Endothelial cell of umbilical vein (primary cell): Measurements from ENCODE around the gene ZBTB7A.

Experiments used
- CTCF ChIP-seq, 2 donors: IDR thresholded peaks; 1 replicate in 1 of 2; 2 replicates in 1 of 2; pipeline ENCODE4 v1.5.1; 2011; ENCODE audit warnings: low read length in 2 of 2, mild to moderate bottlenecking in 2 of 2, moderate library complexity in 2 of 2, control low read depth in 1 of 2, inconsistent platforms in 1 of 2, low read depth in 1 of 2; ENCODE audit not compliant: insufficient read depth in 1 of 2; ENCODE audit errors: extremely low read depth in 1 of 2
- EZH2 ChIP-seq: IDR thresholded peaks from 2 replicates; pipeline ENCODE4 v1.6.1; 2012; ENCODE audit warnings: borderline replicate concordance, low read depth, mild to moderate bottlenecking, moderate library complexity, low read length, inconsistent platforms; ENCODE audit not compliant: severe bottlenecking
- FOS ChIP-seq: IDR thresholded peaks from 2 replicates; pipeline ENCODE4 v1.6.1; 2011; ENCODE audit warnings: mild to moderate bottlenecking, low read length, moderate library complexity, borderline replicate concordance; ENCODE audit not compliant: insufficient read depth
- GATA2 ChIP-seq: IDR thresholded peaks from 2 replicates; pipeline ENCODE4 v1.7.0; 2011; ENCODE audit warnings: low read depth, mild to moderate bottlenecking, moderate library complexity, mixed read lengths, low read length; ENCODE audit not compliant: insufficient read length, insufficient read depth
- JUN ChIP-seq: IDR thresholded peaks from 2 replicates; pipeline ENCODE4 v1.6.1; 2011; ENCODE audit warnings: borderline replicate concordance, low read depth; ENCODE audit not compliant: insufficient read length, insufficient read depth
- MYC ChIP-seq: IDR thresholded peaks from one replicate; pipeline ENCODE4 v1.6.1; 2011; ENCODE audit warnings: mild to moderate bottlenecking, low read depth, low read length
- POLR2A ChIP-seq: IDR thresholded peaks from 2 replicates; pipeline ENCODE4 v1.6.1; 2012; ENCODE audit warnings: low read depth, mild to moderate bottlenecking, control low read depth, low read length
- POLR2AphosphoS5 ChIP-seq: IDR thresholded peaks from 2 replicates; pipeline ENCODE4 v1.6.1; 2012; ENCODE audit warnings: low read depth, mild to moderate bottlenecking, control low read depth, low read length, moderate library complexity; ENCODE audit not compliant: insufficient read depth
- TF ChIP-seq, protein P1 (sequence below): IDR thresholded peaks from 2 replicates; pipeline ENCODE4 v1.6.1; 2011; ENCODE audit not compliant: insufficient read depth, insufficient read length

DNA sequence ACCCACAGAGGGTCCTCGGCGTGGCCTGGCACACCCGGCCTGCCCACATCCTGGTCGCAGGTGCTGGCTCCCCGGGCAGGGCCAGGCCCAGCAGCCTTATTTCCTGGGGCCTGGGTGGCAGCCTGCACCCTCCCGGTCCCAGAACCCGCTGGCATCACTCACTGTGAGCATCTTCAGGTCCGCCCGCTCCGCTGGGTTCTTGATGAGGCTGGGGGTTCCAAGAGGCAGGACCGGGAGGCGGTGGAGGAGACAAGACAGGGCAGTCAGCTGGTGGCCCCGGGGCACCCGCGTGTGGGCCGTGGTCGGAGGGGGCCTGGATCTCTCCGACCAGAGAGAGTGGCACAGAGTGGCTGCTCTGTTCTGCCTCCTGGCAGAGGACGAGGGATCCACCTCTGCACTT, 27.6 kb upstream of the ZBTB7A start:
- TF ChIP-seq CTCF (IDR thresholded peaks at IDR 0.05; ENCODE audit: extremely low read depth in 1 of 2, insufficient read depth in 1 of 2, low read depth in 1 of 2, low read length in 2 of 2) (no peak), POLR2AphosphoS5 (no peak), EZH2 (no peak), JUN (no peak), POLR2A (no peak), FOS (no peak), GATA2 (no peak), MYC (no peak)
- TF ChIP-seq, protein P1, sequence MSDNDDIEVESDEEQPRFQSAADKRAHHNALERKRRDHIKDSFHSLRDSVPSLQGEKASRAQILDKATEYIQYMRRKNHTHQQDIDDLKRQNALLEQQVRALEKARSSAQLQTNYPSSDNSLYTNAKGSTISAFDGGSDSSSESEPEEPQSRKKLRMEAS: no peak
